H1 (cell line): ENCODE results near the gene FRMD5. TPM values are rescaled to one million over a fixed set of nuclear protein-coding genes. Genes with fewer than 3 reads are reported as not detected.

ENCODE experiments used
- ATF2 ChIP-seq: IDR thresholded peaks from 2 replicates; pipeline ENCODE4 v1.6.1; 2012; ENCODE audit warnings: low read length, inconsistent platforms
- CBX5 ChIP-seq: fragments of 300-800, 300-1000 bp; sonication (generic); IDR thresholded peaks from 2 replicates; pipeline ENCODE4 v1.7.1; 2016; ENCODE audit warnings: antibody characterized with exemption, low read length, low read depth
- CTBP2 ChIP-seq: IDR thresholded peaks from 2 replicates; pipeline ENCODE4 v1.7.0; 2011; ENCODE audit warnings: borderline replicate concordance, mild to moderate bottlenecking, moderate library complexity, mixed read lengths, low read length; ENCODE audit not compliant: insufficient read depth, insufficient read length
- EGR1 ChIP-seq: IDR thresholded peaks from 2 replicates; pipeline ENCODE4 v1.6.1; 2011; ENCODE audit warnings: low read depth, low read length, borderline replicate concordance
- EP300 ChIP-seq, 2 experiments: IDR thresholded peaks; 1 replicate in 1 of 2; 2 replicates in 1 of 2; pipeline ENCODE4 v1.6.1; 2011 to 2012; ENCODE audit warnings: low read depth in 2 of 2, low read length in 2 of 2, mild to moderate bottlenecking in 2 of 2, borderline replicate concordance in 1 of 2, inconsistent platforms in 1 of 2, moderate library complexity in 1 of 2
- FOSL1 ChIP-seq: IDR thresholded peaks from 2 replicates; pipeline ENCODE4 v1.6.1; 2011; ENCODE audit warnings: mild to moderate bottlenecking, low read depth, low read length, moderate library complexity; ENCODE audit not compliant: insufficient read depth
- HDAC6 ChIP-seq: IDR thresholded peaks from one replicate; pipeline ENCODE4 v1.7.1; 2012; ENCODE audit warnings: low read depth, mild to moderate bottlenecking, inconsistent platforms, low read length, moderate library complexity
- KDM4A ChIP-seq: IDR thresholded peaks from one replicate; pipeline ENCODE4 v1.7.1; 2012; ENCODE audit warnings: low read depth, mild to moderate bottlenecking, moderate library complexity, low read length, inconsistent platforms; ENCODE audit not compliant: severe bottlenecking
- MAFK ChIP-seq: IDR thresholded peaks from 2 replicates; pipeline ENCODE4 v1.6.1; 2012; ENCODE audit warnings: low read depth, mild to moderate bottlenecking, improper control_type of control experiment, low read length
- TAF7 ChIP-seq: optimal IDR thresholded peaks from 2 replicates; pipeline ENCODE3; 2011; ENCODE audit warnings: low read depth, mild to moderate bottlenecking, inconsistent platforms, low read length, moderate library complexity, borderline replicate concordance
- TCF12 ChIP-seq: IDR thresholded peaks from 2 replicates; pipeline ENCODE4 v1.6.1; 2011; ENCODE audit warnings: low read depth, mild to moderate bottlenecking, low read length
- polyA plus RNA-seq, 7 experiments: library from polyadenylated mRNA; depleted of rRNA in 3 of 7; stranded (reverse) in 5 of 7; unstranded in 2 of 7; fragments of >200 nt in 5 of 7; fragments of 200-250 nt in 2 of 7; gene quantifications; 1 replicate in 5 of 7; 2 replicates in 1 of 7; 4 replicates in 1 of 7; pipeline versions ENCODE4 v1.2.1 to v1.2.3, GENCODE V29; 2011 to 2013; ENCODE audit warnings: missing spikeins in 2 of 7, mixed read lengths in 2 of 7
- total RNA-seq: library from RNA; stranded (reverse); fragmentation: NEBNext Ultra II Directional; extraction: Animal tissue kit (Norgen Biotek cat#: 25700); gene quantifications from 2 replicates; pipeline ENCODE4 v1.2.1, GENCODE V29; 2021

The FRMD5 gene
- total and polyA plus RNA-seq, 2 of the 8 experiments (the other 6 are each of a cell fraction or from before 2014, with no cell fraction given): 10.1 to 12.6 TPM

- TF ChIP-seq EGR1 (no peak), KDM4A (no peak), FOSL1 (no peak), MAFK (no peak), EP300 (IDR thresholded peaks at IDR 0.05; ENCODE audit: borderline replicate concordance in 1 of 2, low read depth in 2 of 2, low read length in 2 of 2) (no peak), HDAC6 (no peak), TCF12 (no peak), CBX5 (no peak), TAF7 (no peak), ATF2 (no peak), CTBP2 (no peak)
- TF ChIP-seq, all 59 proteins: peak for 0
Observed at GRCh38 chr15:43927203-43927602, 267.9 kb downstream of the FRMD5 start (continued).
